CD14-positive monocyte (primary cell): ENCODE results near the gene KLHL30. TPM values are rescaled to one million over a fixed set of nuclear protein-coding genes. Genes with fewer than 3 reads are reported as not detected.

Experiments used
- DNase-seq, 3 donors: peaks; one replicate each; pipeline ENCODE4 v3.0.0-alpha.2; 2011 to 2022
- H2AFZ ChIP-seq: 2 replicates; pipeline ENCODE4 v1.6.0; 2012; ENCODE audit warnings: mild to moderate bottlenecking, low read depth, low read length, inconsistent platforms; ENCODE audit not compliant: insufficient read depth, poor library complexity, severe bottlenecking
- H3K27ac ChIP-seq, 2 donors: 1 replicate in 1 of 2; 2 replicates in 1 of 2; pipeline ENCODE4 v1.5.1; 2012 to 2013; ENCODE audit warnings: low read length in 2 of 2, control low read depth in 1 of 2, inconsistent platforms in 1 of 2, low read depth in 1 of 2, mild to moderate bottlenecking in 1 of 2
- H3K27me3 ChIP-seq, 2 donors: one replicate each; pipeline versions ENCODE4 v1.6.0 to v1.6.1; 2011 to 2013; ENCODE audit warnings: low read length in 2 of 2; ENCODE audit not compliant: control insufficient read depth in 2 of 2, insufficient read depth in 2 of 2
- H3K36me3 ChIP-seq, 2 donors: replicated peaks in 1 of 2; 1 replicate in 1 of 2; 2 replicates in 1 of 2; pipeline versions ENCODE4 v1.5.1 to v1.6.1; 2012 to 2013; ENCODE audit warnings: low read length in 2 of 2, control low read depth in 1 of 2, inconsistent platforms in 1 of 2, mild to moderate bottlenecking in 1 of 2; ENCODE audit not compliant: insufficient read depth in 2 of 2, control insufficient read depth in 1 of 2
- H3K4me1 ChIP-seq, 2 donors: 1 replicate in 1 of 2; 2 replicates in 1 of 2; pipeline versions ENCODE4 v1.5.1 to v1.6.1; 2012 to 2013; ENCODE audit warnings: low read length in 2 of 2, control low read depth in 1 of 2, inconsistent platforms in 1 of 2, mild to moderate bottlenecking in 1 of 2, moderate library complexity in 1 of 2; ENCODE audit not compliant: insufficient read depth in 2 of 2, control insufficient read depth in 1 of 2
- H3K4me2 ChIP-seq: replicated peaks from 2 replicates; pipeline ENCODE3; 2012; ENCODE audit warnings: low read length, moderate library complexity, mild to moderate bottlenecking; ENCODE audit not compliant: poor library complexity, severe bottlenecking; ENCODE audit errors: extremely low read depth
- H3K4me3 ChIP-seq, 3 experiments: fragments of 200-600 bp in 1 of 3; sonication (generic) in 1 of 3; replicated peaks in 1 of 3; 1 replicate in 2 of 3; 2 replicates in 1 of 3; pipeline ENCODE4 v1.5.1; 2011 to 2013; ENCODE audit warnings: low read length in 3 of 3, mild to moderate bottlenecking in 3 of 3, control low read depth in 2 of 3, low read depth in 2 of 3, inconsistent platforms in 1 of 3, moderate library complexity in 1 of 3
- H3K79me2 ChIP-seq: 2 replicates; pipeline ENCODE4 v1.6.0; 2012; ENCODE audit warnings: mild to moderate bottlenecking, control low read depth, inconsistent platforms, low read length, moderate library complexity; ENCODE audit not compliant: insufficient read depth
- H3K9ac ChIP-seq: 2 replicates; pipeline ENCODE4 v1.6.0; 2017; ENCODE audit warnings: low read length, mild to moderate bottlenecking; ENCODE audit not compliant: insufficient read depth, poor library complexity, severe bottlenecking
- H3K9me3 ChIP-seq, 2 donors: replicated peaks in 1 of 2; 1 replicate in 1 of 2; 2 replicates in 1 of 2; pipeline versions ENCODE4 v1.5.1 to v1.6.1; 2012 to 2013; ENCODE audit warnings: low read length in 2 of 2, control low read depth in 1 of 2; ENCODE audit not compliant: control insufficient read depth in 1 of 2, insufficient read depth in 1 of 2
- H4K20me1 ChIP-seq: 2 replicates; pipeline ENCODE4 v1.6.0; 2012; ENCODE audit warnings: mild to moderate bottlenecking, low read length, control low read depth, moderate library complexity; ENCODE audit not compliant: insufficient read depth
- H3K27ac Mint-ChIP-seq, 7 donors: one replicate each; pipeline ENCODE4 v1.8.0; 2020; ENCODE audit warnings: mild to moderate bottlenecking in 7 of 7, mixed read lengths in 7 of 7, moderate library complexity in 6 of 7, inconsistent platforms in 2 of 7
- H3K27me3 Mint-ChIP-seq, 3 donors: one replicate each; pipeline ENCODE4 v1.8.0; 2021 to 2022; ENCODE audit warnings: low read depth in 3 of 3, mild to moderate bottlenecking in 3 of 3, mixed read lengths in 3 of 3, moderate library complexity in 3 of 3, inconsistent platforms in 1 of 3
- H3K36me3 Mint-ChIP-seq, 2 donors: one replicate each; pipeline ENCODE4 v1.8.0; 2020; ENCODE audit warnings: mixed read lengths in 2 of 2, inconsistent platforms in 1 of 2, mild to moderate bottlenecking in 1 of 2
- H3K4me1 Mint-ChIP-seq: one replicate; pipeline ENCODE4 v1.8.0; 2020; ENCODE audit warnings: mild to moderate bottlenecking, mixed read lengths
- H3K4me3 Mint-ChIP-seq, 2 donors: one replicate each; pipeline ENCODE4 v1.8.0; 2020; ENCODE audit warnings: mild to moderate bottlenecking in 2 of 2, mixed read lengths in 2 of 2, moderate library complexity in 1 of 2
- H3K9me3 Mint-ChIP-seq, 7 donors: one replicate each; pipeline ENCODE4 v1.8.0; 2020 to 2022; ENCODE audit warnings: mixed read lengths in 7 of 7, mild to moderate bottlenecking in 6 of 7, moderate library complexity in 6 of 7, inconsistent platforms in 2 of 7
- CTCF ChIP-seq: fragments of 200-600 bp; IDR thresholded peaks from one replicate; pipeline ENCODE4 v1.8.0; 2022; ENCODE audit warnings: antibody characterized with exemption, mild to moderate bottlenecking
- WGBS: methylation state at CpG from one replicate; pipeline ENCODE4 v1.1.5; 2013; ENCODE audit warnings: missing lambda C conversion rate; ENCODE audit not compliant: insufficient coverage; 5-methylcytosine and 5-hydroxymethylcytosine counted together
- intact Hi-C, 2 donors: fragments of 100-400 bp; cut with micrococcal nuclease; formaldehyde crosslinking; loops; one replicate each; pipeline versions ENCODE4 v1.15.0 to v1.15.1; 2023
- polyA plus RNA-seq, 3 donors: library from polyadenylated mRNA; depleted of rRNA in 1 of 3; unstranded in 2 of 3; stranded (reverse) in 1 of 3; fragments of 300-500 nt in 2 of 3; fragments of >200 nt in 1 of 3; fragmentation: Illumina TruSeq in 2 of 3; gene quantifications; 1 replicate in 2 of 3; 2 replicates in 1 of 3; pipeline ENCODE4 v1.2.3, GENCODE V29; 2012 to 2021

KLHL30 gene
- polyA plus RNA-seq, 3 donors, result 0.01 to 0.14 TPM; not detected in 1

DNA sequence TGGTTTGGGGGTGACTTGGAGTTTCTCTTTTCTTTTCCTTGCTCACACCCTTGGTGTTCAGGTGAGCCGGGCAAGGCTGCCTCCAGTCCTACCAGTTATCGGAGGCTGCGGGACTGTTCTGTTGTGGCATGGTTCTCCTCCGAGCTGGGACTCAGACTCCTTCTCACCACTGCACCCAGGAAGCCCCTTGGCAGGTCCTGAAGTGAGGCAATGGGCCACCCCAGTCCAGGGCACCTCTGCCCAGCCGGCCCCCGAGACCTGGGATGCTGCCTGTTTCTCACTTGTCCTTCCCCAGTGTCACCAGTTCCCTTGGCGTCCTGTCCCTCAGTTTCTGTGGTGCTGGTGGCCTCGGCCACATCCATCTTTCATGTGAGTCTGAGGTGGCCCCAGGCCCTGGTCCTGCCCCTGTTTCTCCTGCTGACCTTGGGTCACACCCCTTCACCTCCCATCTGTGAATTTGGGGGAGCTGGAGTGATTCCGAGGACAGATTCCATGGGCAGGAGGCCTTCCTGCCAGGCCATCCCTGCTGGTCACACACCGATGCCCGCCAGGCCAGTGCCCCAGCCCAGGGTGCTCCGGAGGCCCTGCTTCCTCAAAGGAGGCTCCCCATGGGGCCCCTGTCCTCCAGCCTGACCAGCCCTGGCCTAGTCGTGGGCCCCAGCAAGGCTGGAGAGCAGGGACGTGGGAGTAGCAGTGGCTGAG lies 6.6 kb upstream of the KLHL30 start:
- Mint-ChIP-seq H3K9me3 (no peaks in the 10 kb centered on the region), H3K27me3 (peaks cover 0 to 6% (median 2%) of the 10 kb centered on the region in 3 donors), H3K36me3 (no peaks in the 10 kb centered on the region), H3K27ac (no peak overlapping the region), H3K4me3 (no peak overlapping the region), H3K4me1 (peaks cover 17% of the 10 kb centered on the region)
- no peak overlapping the region for H2AFZ ChIP-seq
- no peak overlapping the region for H3K27ac ChIP-seq
- 96% methylated on average over 14 of the region's 14 CpGs for WGBS
- H3K36me3 ChIP-seq, result no peaks in the 10 kb centered on the region
- H3K79me2 ChIP-seq, result no peaks in the 10 kb centered on the region
- no peak for DNase-seq
- no peak overlapping the region for H3K4me3 ChIP-seq
- H3K4me1 ChIP-seq, result peaks cover 7 to 8% of the 10 kb centered on the region in 2 donors
- no peaks in the 10 kb centered on the region for H3K9me3 ChIP-seq
- no peak overlapping the region for H3K9ac ChIP-seq
- no peak overlapping the region for H3K4me2 ChIP-seq
- no peaks in the 10 kb centered on the region for H3K27me3 ChIP-seq
- no peak for TF ChIP-seq CTCF
- H4K20me1 ChIP-seq, result no peaks in the 10 kb centered on the region
- intact Hi-C loops, result no loop called here

GRCh38 chr2:238132463-238133450 lies 5.7 kb upstream of the KLHL30 start:
- TF ChIP-seq CTCF, result no peak
- no peak overlapping the region for H3K27ac ChIP-seq
- no peaks in the 10 kb centered on the region for H3K36me3 ChIP-seq
- no peaks in the 10 kb centered on the region for H3K9me3 ChIP-seq
- no peak overlapping the region for H3K4me2 ChIP-seq
- no peak for DNase-seq
- H2AFZ ChIP-seq, result no peak overlapping the region
- Mint-ChIP-seq H3K27me3 (peaks cover 0 to 5% (median 2%) of the 10 kb centered on the region in 3 donors), H3K4me1 (peaks cover 23% of the 10 kb centered on the region), H3K4me3 (no peak overlapping the region), H3K27ac (peak overlapping the region in 2 of 7 donors; percentile 14 to 53), H3K36me3 (no peaks in the 10 kb centered on the region), H3K9me3 (no peaks in the 10 kb centered on the region)
- H4K20me1 ChIP-seq, result no peaks in the 10 kb centered on the region
- 94% methylated on average over 18 of the region's 23 CpGs for WGBS
- no peaks in the 10 kb centered on the region for H3K79me2 ChIP-seq
- intact Hi-C loops, result no loop called here
- no peaks in the 10 kb centered on the region for H3K27me3 ChIP-seq
- H3K4me1 ChIP-seq, result peaks cover 13 to 15% of the 10 kb centered on the region in 2 donors
- no peak overlapping the region for H3K9ac ChIP-seq
- H3K4me3 ChIP-seq, result no peak overlapping the region
